Stimulated activated CD4-positive, alpha-beta T cell treated with anti-CD3 and anti-CD28 coated beads, TNF-alpha, amount 100 ng/mL, for 48 hours (primary cell): Measurements from ENCODE around the gene DNAJC25.
A peak's percentile ranks its signal among the peaks of the same experiment; 100 is the strongest.

Source experiments
- DNase-seq, 3 donors: peaks; one replicate each; pipeline ENCODE4 v3.0.0-alpha.2; 2020; ENCODE audit warnings: low read depth in 3 of 3

The DNAJC25 gene

DNA sequence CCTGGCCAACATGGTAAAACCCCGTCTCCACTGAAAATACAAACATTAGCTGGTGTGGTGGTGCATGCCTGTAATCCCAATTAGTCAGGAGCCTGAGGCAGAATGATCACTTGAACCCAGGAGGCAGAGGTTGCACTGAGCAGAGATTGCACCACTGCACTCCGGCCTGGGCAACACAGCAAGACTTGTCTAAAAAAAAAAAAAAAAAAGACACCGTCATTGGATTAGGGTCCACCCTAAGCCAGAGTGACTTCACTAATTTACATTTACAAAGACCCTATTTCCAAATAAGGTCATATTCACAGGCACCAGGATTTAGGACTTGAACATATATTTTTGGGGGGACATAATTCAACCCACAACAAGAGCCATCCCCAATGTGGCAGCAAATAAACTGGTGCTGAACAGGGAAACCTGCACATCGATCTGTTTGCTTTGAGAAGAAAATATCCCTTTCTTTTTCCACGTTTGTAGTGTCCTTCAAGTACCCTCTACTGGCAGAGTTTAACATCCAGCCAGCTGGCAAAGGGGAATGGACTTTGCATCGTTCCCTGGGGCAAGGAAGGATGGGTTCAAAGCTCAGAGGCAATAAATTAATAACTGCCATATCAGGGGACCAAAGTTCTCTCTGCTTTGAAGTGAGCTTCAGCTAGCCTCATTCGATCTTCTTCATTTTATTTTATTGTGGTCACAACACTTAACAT, 3.7 kb upstream of the DNAJC25 start:
- DNase-seq, result no peak

DNA sequence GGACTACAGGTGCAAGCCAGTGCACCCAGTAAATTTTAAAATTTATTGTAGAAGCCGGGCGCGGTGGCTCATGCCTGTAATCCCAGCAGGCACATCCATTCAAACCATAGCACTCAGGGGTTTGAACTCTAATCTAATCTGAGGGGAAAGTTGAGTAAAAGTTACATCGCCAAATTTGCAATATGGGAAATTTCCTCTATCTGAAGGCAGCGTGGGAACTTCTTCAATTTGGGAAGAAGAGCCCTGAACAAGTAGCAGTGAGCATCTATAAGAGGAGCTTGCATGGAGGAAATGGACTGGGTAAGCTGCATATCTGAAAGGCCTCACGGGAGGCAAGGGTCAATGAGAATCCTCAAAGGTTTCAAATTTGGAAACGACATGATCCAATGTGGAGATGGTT, 2.7 kb upstream of the DNAJC25 start:
- no peak for DNase-seq

DNA sequence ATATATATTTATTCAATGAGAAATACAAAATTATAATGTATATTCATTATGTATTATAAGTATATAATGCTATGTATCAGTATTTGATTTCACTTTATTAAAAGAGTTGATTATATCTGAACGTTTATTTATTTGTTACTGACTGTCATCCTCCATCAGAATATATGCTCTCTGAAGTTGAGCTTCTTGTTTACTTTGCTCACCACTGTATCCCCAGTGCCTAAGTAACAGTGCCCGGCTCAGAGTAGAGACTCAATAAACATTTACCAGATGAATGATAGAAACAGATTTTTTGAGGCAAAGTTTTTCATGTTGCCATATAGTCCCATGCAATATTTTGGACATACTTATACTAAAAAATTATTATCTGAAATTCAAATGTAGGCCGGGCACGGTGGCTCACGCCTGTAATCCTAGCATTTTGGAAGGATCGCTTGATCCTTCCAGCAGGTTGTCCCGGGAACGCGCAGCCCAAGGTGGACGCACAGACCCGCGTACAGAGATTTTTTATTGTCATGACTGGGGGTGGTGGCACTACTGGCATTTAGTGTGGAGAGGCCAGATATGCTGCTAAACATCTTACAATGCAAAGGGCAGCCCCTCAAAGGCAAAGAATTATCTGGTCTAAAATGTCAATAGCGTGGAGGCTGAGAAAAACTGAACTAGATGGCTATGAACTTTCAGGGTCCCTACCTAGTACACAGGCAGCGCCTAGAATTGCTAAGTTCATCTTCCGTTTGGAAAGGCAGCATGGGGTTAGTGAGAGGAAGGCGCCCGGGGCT, 761 bp upstream of the DNAJC25 start:
- no peak for DNase-seq

DNA sequence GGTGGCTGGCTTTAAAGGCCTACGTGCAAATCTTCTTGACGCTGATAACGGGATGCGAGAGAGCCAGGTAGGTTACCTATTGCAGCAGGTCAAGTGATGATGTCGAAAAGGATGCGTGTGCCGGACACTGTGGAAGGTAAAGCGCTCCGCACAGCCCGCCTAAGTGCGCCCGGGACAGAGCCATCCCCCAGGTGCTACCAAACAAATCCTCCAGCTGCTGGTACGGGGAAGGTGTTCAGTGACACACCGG, 245 bp upstream of the DNAJC25 start:
- DNase-seq, result no peak

DNA sequence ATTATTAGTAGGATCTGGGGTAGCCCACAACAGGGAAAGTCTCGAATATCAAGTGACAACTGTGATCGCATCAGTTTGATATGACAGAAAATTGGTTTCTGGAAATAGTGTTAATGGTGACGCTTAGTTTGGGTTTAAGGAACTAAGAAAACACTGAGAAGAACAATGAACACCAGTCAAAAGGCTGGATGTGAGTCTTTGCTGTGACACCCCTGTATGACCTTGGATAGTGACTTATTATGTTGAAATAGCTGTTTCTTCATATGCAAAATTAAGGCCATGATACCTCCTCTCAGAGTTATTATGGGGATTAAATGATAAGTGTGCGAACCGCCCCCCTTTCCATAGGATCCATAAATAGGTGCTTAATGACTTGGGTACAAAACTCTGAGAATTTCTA, 926 bp downstream of the DNAJC25 start:
- DNase-seq, result no peak

DNA sequence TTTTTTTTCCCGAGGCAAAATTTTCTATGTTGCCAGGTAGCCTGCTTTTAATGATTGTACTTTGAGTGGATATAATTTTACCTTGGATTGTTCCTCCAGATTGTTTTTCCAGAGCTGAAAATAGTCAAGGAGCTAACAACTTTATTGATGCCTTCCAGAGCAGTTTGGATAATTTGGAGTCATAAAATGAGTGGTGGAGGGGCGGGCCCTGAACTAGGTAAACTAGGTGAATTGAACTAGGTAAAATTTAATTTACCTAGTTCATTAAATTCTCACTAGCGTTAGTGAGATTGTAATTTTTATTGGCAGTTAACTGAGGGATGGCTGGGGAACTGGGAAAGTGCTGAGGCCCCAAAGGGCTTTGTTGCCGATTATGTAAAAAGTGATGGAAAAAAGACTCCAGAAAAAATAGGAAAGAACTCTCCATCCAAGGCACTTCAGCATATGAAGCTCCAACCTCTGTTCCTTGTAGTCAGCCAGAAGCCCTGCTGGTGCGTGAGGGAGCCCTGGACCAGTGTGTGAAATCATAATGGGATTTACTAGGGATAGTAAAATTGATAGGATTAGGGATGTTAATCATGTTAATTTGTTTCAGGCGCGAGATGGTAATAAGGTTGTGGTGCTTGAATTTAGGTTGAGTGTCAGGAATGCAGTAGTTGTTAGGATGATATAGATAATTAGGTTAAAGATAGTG, 1.7 kb downstream of the DNAJC25 start:
- DNase-seq, result no peak

DNA sequence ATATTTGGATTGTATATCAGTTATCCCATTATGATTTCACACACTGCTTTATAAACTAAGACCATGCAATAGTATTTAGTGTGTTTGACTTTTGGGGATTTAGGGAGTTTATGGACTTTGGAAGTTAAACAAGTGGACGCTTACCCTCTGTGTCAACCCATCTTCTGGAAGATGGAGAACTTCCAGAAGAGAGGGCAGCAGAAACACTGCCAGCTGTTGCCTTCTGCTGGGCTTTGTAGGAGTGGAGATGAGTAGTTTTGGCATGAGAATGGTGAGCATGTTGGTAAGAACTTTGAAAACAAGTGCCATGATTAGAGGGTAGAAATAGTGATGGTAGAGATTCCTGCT, 2.2 kb downstream of the DNAJC25 start:
- DNase-seq, result no peak

DNA sequence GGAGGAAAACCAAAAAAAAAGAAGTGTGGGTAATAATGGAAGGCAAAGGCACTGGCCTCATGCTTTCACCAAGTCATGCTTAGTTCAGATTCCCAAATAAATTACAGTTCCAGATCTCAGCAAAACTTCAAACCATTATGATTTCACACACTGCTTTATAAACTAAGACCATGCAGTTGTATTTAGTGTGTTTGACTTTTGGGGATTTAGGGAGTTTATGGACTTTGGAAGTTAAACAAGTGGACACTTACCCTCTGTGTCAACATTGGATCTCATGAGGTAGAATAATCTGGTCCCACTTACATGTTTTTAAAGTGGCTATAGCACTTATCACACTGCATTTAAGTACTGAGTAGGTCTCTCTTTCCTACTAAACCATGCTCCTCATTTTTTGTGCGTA, 3.7 kb downstream of the DNAJC25 start:
- DNase-seq, result no peak

DNA sequence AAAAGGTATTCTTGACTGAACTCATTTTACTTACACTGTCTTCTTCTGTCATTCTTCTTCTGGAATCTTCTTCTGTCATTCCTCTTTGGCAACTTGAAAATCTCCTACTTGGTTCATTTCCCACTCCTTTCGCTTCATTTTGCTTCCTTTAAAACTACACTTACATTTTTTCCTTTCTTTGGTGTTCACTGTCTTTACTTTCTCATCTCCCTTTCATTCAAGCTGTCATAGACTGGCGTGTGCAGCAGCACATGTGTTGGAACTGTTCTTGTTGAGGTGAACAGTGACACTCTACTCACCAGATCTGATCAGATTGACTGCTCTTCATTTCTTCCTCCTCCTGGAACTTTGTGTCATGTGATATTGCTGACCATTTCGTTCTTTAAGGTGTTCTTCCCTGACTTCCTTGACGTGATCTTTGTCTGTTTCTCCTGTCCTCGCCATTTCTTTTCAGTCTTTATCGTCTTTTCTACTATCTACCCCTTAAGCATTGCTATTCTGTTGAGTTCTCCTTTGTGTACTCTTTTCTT, 6.4 kb downstream of the DNAJC25 start:
- DNase-seq, result no peak

DNA sequence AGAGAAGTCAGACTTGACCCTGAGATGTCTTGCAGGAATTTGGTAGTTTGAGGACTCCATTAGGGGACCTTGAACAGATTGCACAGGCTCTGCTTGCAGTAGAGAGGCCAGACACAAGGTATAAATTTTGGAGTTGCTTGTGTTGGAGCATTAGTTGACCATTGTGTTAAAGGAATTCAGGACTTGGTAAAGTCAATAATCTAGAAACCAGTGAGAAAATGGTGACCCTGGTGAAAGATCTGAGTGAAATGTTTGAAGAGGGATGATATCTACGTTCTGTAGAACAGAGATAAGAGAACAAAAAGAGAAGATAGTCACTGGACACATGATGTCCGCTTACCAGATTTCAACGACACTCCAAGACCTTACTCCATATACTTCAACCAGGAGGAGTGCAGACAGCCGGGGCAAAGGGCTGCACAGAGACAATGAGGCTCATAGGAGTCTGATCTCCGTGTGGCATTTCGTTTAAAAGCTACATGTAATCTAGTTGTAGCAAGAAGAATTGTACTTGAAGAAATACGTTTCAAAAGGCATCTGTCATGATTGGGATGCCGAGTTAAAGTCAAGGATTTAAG, 13.2 kb downstream of the DNAJC25 start:
- DNase-seq, result no peak

DNA sequence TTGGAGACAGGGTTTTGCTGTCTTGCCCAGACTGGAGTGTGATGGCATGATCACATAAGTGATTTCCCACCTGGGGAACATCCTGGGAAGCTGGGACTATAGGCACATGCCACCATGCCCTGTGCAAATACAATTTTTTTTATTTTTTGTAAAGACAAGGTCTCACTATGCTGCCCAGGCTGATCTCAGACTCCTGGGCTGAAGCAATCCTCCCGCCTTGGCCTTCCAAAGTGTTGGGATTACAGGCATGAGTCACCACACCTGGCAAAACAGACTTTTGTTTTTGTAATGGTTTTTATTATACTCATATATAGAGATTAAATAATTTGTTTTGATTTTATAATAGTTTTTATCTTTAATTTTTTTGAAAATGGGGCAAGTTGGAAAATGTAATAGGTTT, 14.7 kb downstream of the DNAJC25 start:
- DNase-seq, result no peak

DNA sequence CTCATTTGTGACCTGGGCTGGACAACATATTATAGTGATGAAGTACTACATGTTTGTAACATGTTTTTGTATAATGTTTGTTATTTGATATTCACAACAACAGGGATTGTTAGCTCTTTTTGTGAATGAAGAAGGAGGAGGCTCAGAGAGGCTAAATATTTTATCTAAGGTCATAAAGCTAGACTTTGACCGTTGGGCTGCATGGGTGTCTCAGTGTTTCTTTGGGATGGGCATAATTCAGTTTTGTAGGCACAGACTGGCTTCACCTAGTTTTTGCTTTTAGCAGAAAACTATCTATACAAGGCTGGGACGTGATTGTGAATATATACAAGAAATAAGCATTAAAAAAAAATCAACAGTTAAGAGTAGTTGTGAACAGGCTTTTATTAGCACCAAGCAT, 15.3 kb downstream of the DNAJC25 start:
- DNase-seq, result no peak

DNA sequence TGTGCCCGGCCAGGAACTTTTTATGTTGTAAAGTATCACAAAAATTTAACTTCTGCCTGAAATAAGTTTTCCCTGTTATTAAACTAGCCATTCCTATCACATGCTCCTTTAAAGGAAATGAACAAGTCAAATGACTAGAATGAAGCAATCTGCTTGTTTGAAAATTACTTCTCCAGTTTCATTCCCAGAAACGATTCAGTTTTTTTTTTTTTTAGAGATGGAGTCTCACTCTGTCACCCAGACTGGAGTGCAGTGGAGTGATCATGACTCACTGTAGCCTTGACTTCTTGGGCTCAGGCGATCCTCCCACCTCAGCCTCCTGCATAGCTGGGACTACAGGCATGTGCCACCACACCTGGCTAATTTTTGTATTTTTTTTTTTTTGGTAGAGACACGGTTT, 16.9 kb downstream of the DNAJC25 start:
- DNase-seq, result no peak

DNA sequence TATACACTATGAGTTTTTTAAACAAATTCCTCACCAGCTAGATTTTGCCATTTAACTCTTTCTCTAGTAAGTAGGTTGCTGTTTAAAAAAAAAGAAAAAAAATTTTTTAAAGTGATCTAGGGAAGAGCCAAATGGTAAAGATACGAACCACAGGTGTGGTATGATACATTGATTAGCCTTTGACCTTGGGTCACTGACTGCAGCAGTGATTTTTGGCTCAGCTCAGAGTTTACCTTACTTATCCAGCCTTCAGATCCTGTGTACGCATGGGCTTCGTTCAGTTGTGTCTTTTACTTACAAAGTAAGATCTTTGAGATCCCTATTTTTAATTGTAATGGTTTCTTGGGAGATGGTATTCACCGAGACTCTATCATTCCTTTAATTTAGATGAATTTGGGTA, 17.9 kb downstream of the DNAJC25 start:
- DNase-seq, result no peak

DNA sequence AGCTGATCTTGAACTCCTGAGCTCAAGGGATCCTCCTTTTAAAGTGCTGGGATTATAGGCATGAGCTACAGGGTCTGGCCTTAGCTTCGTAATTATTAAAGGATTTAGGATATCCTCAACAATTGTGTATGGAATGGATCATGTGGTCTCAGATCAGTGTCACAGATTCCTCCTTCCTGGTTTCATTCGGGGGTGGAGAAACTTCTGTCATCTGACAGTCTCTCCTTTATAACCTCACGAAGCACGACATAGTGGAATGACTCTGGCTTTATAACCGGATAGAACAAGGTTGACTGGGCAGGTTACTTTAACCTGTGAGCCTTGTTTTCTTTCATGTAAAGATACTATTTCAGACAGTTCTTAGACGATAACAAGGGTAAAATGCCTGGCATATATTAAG, 25.9 kb downstream of the DNAJC25 start:
- DNase-seq, result no peak

DNA sequence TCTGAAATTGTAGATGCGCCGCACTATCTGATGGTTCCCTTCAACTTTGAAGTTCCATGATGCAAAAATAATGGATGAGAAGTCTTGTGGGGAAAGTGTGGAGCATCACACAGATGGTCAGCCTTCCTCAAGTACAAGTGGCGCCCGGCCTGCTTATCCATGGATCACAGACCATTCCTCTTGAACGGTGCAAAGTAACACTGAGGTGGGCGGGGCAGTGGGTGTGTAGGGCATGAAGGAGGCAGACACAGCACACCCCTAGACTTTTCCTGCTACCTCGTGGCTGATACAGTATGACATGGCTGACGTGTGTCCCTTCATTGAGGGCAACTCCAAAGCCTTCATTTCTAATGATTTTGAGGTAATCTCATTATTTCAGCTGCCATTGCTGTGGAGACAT, 27.8 kb downstream of the DNAJC25 start:
- no peak for DNase-seq

DNA sequence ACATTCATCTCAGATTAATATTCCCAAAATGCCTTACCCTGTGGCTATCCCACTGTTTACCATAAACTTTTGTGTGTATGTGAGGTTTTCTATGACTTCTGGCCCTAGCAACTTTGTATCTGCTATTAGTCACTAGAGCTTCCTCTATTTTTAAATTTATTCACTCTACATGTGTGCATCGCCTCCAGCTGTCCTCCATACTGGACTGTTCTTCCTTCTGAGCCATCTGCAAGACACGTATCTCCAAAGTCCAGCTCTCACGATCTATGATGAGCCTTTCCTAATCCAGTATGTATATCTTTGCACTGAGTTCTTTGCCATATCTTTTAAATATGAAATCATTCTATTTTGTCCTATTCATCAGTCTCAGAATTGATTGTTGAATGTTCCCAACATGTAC, 28.6 kb downstream of the DNAJC25 start:
- DNase-seq, result no peak

DNA sequence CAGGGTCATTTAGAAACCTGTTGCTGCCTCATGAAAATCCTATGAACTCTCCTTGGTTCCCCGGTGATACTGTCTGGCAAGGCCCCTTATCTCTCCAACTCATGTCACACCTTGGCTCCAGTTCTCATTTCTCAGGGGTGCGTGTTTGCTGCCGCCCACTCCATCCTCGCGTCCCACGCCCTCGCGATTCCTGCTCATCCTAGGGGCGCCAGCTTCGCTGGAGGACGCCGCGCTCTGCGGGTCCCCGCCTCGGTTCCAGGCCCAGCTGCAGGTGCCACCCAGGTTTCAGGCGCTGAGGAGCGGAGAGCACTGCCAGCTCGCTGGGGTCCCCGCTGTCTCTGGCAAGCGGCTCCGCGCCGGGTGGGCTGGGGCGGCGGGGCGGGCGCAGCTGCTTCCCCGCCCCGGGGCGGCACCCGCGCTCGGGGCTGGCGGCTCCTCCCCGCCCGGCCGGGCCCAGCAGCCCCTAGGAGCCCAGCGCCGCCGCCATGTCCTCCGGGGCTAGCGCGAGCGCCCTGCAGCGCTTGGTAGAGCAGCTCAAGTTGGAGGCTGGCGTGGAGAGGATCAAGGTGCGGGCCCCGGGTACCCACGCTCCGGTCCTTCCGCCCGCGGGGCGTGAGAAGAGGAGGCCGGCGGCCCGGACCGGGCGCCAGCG, 30.1 kb downstream of the DNAJC25 start, which contains the start of gene GNG10:
TSS of gene GNG10 (plus strand) at position 456 of the 652 bp plus-strand sequence. CDS start at position 486, 30 bp downstream.
- peak; percentile 34 to 57 (median 40) for DNase-seq

DNA sequence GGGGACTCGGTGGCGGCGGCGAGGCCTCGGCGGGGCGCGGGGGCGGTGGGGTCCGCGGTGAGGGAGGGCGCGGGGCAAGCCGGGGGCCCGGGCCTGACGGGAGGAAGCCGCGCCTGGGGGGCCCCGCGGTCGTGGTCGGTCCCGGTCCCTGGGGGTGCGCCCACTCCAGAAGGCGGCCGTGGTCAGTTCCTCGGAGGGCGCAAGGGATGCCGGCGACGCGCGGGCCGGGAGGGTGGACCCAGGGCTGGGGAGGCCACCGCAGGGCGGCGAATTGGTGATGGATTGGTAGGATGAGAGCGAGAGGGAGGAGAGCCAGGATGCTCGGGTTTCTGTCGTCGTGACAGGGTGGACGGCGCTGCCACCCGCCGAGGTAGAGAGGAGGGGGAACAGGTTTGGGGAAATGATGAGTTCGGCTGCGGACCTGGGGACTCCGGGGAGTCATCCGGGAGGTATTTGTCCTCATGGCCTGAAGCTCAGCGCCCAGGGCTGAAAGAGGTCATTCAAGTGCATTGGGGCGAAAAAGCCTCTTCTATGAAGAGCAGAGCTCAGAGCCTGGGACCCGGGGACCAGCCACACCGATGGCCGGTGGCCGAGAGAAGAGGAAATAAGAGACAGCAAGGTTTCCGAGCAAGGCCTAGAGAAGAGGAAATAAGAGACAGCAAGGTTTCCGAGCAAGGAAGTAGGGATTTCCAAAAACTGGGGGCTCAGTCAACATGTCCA, 30.8 kb downstream of the DNAJC25 start:
- peak in 2 of 3 donors; percentile 4 to 41 for DNase-seq

DNA sequence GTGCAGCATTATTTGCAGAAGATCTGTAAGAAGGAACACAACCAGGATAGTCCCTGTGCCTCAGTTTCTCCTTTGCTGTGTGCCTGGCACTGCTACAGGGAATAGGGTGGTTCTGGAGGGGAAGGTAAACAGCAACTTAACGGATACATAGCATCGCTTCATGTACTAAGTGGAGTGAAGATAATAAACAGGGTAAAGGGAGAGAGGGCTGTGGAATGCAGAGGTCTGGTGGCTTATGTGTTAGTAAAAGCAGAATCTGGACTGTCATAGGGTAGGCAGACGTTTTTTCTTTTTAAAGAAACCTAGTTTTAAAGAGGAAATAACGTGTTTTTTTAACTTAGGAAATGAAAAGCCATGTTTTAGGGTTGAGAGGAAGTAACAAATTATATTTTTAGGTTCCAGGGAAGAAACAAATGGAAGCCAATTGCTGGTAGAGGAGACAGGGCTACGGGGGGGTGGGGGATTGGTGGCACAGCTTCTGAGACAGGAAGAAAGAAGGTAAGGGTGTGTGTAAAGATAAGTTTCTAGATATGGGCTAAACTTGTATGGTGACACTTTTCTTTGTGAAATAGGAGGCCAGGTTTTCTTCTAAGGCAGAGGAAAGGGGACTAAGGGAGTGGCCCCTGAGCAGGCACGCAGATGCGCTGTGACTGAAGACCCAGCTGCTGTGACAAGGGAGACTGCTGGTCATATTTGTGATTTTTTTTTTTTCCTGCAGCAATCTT, 31.6 kb downstream of the DNAJC25 start:
- no peak for DNase-seq
